Neural cell (in vitro differentiated cells): ENCODE measurements around the gene H1-8. TPM values are rescaled to one million over a fixed set of nuclear protein-coding genes. Genes with fewer than 3 reads are reported as not detected.

Experiments used
- H2AFZ ChIP-seq: fragments of 200-600, 300-800 bp; sonication (generic), shearing (Covaris generic); 2 replicates; pipeline ENCODE4 v1.6.0; 2014; ENCODE audit warnings: low read depth, mild to moderate bottlenecking, antibody characterized with exemption, low read length, moderate library complexity
- H3F3A ChIP-seq: fragments of 200-600 bp; shearing (Covaris generic); 2 replicates; pipeline ENCODE4 v1.6.1; 2016; ENCODE audit warnings: mild to moderate bottlenecking, moderate library complexity, mixed read lengths, antibody characterized with exemption, low read length; ENCODE audit not compliant: insufficient read depth, poor library complexity, severe bottlenecking
- H3K27ac ChIP-seq: fragments of 200-600, 300-800 bp; sonication (generic), shearing (Covaris generic); 2 replicates; pipeline ENCODE4 v1.5.1; 2014; ENCODE audit warnings: mild to moderate bottlenecking, low read length, moderate library complexity
- H3K27me3 ChIP-seq: fragments of 300-800, 200-600 bp; sonication (generic), shearing (Covaris generic); 2 replicates; pipeline ENCODE4 v1.6.0; 2014; ENCODE audit warnings: mild to moderate bottlenecking, low read depth, low read length, moderate library complexity; ENCODE audit not compliant: insufficient read depth
- H3K36me3 ChIP-seq: fragments of 300-800, 200-600 bp; sonication (generic), shearing (Covaris generic); 2 replicates; pipeline ENCODE4 v1.5.1; 2014; ENCODE audit warnings: mild to moderate bottlenecking, antibody characterized with exemption, low read length, moderate library complexity; ENCODE audit not compliant: insufficient read depth
- H3K4me2 ChIP-seq: fragments of 300-800, 200-600 bp; sonication (generic), shearing (Covaris generic); 2 replicates; pipeline ENCODE4 v1.6.0; 2014; ENCODE audit warnings: mild to moderate bottlenecking, low read length
- H3K4me3 ChIP-seq: fragments of 300-800, 200-600 bp; sonication (generic), shearing (Covaris generic); 2 replicates; pipeline ENCODE4 v1.5.1; 2014; ENCODE audit warnings: mild to moderate bottlenecking, low read length, moderate library complexity
- H3K79me2 ChIP-seq: fragments of 200-600 bp; shearing (Covaris generic); replicated peaks from 2 replicates; pipeline ENCODE4 v1.6.0; 2014; ENCODE audit warnings: mild to moderate bottlenecking, low read length, moderate library complexity; ENCODE audit not compliant: insufficient read depth
- H3K9ac ChIP-seq: fragments of 300-800, 200-600 bp; sonication (generic), shearing (Covaris generic); 2 replicates; pipeline ENCODE4 v1.6.1; 2016; ENCODE audit warnings: mild to moderate bottlenecking, low read length, mixed read lengths
- H3K9me2 ChIP-seq: fragments of 200-600 bp; shearing (Covaris generic); 2 replicates; pipeline ENCODE4 v1.6.1; 2016; ENCODE audit warnings: mild to moderate bottlenecking, low read length, mixed read lengths; ENCODE audit not compliant: insufficient read depth
- H3K9me3 ChIP-seq: fragments of 200-600, 300-800 bp; sonication (generic), shearing (Covaris generic); 2 replicates; pipeline ENCODE4 v1.6.1; 2016; ENCODE audit warnings: mild to moderate bottlenecking, mixed run types, low read length, moderate library complexity, mixed read lengths
- H4K20me1 ChIP-seq: fragments of 200-600 bp; shearing (Covaris generic); 2 replicates; pipeline ENCODE4 v1.6.1; 2016; ENCODE audit warnings: mild to moderate bottlenecking, mixed run types; ENCODE audit not compliant: insufficient read depth
- EP300 ChIP-seq: fragments of 450-650 bp; conservative IDR thresholded peaks from 2 replicates; pipeline ENCODE4 v1.6.1; 2014; ENCODE audit warnings: antibody characterized with exemption, mild to moderate bottlenecking, moderate library complexity; ENCODE audit not compliant: poor library complexity, severe bottlenecking
- EZH2 ChIP-seq: fragments of 200-600, 300-800 bp; shearing (Covaris generic), sonication (generic); IDR thresholded peaks from 2 replicates; pipeline ENCODE4 v1.6.1; 2014; ENCODE audit warnings: antibody characterized with exemption, low read length, borderline replicate concordance, mild to moderate bottlenecking; ENCODE audit not compliant: insufficient read depth, poor library complexity, severe bottlenecking
- MXI1 ChIP-seq: fragments of 450-650 bp; conservative IDR thresholded peaks from 2 replicates; pipeline ENCODE4 v1.6.1; 2014; ENCODE audit warnings: antibody characterized with exemption, mild to moderate bottlenecking; ENCODE audit not compliant: poor library complexity, severe bottlenecking
- POLR2AphosphoS5 ChIP-seq: IDR thresholded peaks from 2 replicates; pipeline ENCODE4 v1.6.1; 2012
- RAD21 ChIP-seq: fragments of 450-650 bp; conservative IDR thresholded peaks from 2 replicates; pipeline ENCODE4 v1.6.1; 2014; ENCODE audit warnings: antibody characterized with exemption, mild to moderate bottlenecking, moderate library complexity
- REST ChIP-seq: IDR thresholded peaks from 2 replicates; pipeline ENCODE4 v1.6.1; 2012; ENCODE audit warnings: borderline replicate concordance
- SMC3 ChIP-seq: fragments of 450-650 bp; conservative IDR thresholded peaks from 2 replicates; pipeline ENCODE4 v1.6.1; 2014; ENCODE audit warnings: antibody characterized with exemption, mild to moderate bottlenecking, moderate library complexity; ENCODE audit not compliant: poor library complexity
- TAF1 ChIP-seq: IDR thresholded peaks from 2 replicates; pipeline ENCODE4 v1.6.1; 2012; ENCODE audit warnings: low read depth
- polyA plus RNA-seq: library from polyadenylated mRNA; depleted of rRNA; stranded (reverse); fragments of >200 nt; gene quantifications from 2 replicates; pipeline ENCODE4 v1.2.3, GENCODE V29; 2014
- TF ChIP-seq, protein P1 (sequence below): fragments of 450-650 bp; IDR thresholded peaks from 2 replicates; pipeline ENCODE4 v1.5.1; 2014; ENCODE audit warnings: antibody characterized with exemption, mild to moderate bottlenecking, moderate library complexity; ENCODE audit not compliant: poor library complexity, severe bottlenecking

The H1-8 gene
- polyA plus RNA-seq, 1 donor from 2014 or later, result not detected

- no peaks in the 10 kb centered on the region for H3K9me3 ChIP-seq
- TF ChIP-seq, protein P1, sequence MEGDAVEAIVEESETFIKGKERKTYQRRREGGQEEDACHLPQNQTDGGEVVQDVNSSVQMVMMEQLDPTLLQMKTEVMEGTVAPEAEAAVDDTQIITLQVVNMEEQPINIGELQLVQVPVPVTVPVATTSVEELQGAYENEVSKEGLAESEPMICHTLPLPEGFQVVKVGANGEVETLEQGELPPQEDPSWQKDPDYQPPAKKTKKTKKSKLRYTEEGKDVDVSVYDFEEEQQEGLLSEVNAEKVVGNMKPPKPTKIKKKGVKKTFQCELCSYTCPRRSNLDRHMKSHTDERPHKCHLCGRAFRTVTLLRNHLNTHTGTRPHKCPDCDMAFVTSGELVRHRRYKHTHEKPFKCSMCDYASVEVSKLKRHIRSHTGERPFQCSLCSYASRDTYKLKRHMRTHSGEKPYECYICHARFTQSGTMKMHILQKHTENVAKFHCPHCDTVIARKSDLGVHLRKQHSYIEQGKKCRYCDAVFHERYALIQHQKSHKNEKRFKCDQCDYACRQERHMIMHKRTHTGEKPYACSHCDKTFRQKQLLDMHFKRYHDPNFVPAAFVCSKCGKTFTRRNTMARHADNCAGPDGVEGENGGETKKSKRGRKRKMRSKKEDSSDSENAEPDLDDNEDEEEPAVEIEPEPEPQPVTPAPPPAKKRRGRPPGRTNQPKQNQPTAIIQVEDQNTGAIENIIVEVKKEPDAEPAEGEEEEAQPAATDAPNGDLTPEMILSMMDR, result no peak
- no peak overlapping the region for H3K4me2 ChIP-seq
- no peaks in the 10 kb centered on the region for H3K27me3 ChIP-seq
- H3K36me3 ChIP-seq, result no peaks in the 10 kb centered on the region
- H3K4me3 ChIP-seq, result no peak overlapping the region
- H3F3A ChIP-seq, result no peaks in the 10 kb centered on the region
- H3K9ac ChIP-seq, result no peak overlapping the region
- no peaks in the 10 kb centered on the region for H4K20me1 ChIP-seq
- H3K27ac ChIP-seq, result no peak overlapping the region
- no peaks in the 10 kb centered on the region for H3K79me2 ChIP-seq
- no peaks in the 10 kb centered on the region for H3K9me2 ChIP-seq
- H2AFZ ChIP-seq, result no peak overlapping the region
Measured at GRCh38 chr3:129598000-129598381, 55.0 kb downstream of the H1-8 start.

DNA sequence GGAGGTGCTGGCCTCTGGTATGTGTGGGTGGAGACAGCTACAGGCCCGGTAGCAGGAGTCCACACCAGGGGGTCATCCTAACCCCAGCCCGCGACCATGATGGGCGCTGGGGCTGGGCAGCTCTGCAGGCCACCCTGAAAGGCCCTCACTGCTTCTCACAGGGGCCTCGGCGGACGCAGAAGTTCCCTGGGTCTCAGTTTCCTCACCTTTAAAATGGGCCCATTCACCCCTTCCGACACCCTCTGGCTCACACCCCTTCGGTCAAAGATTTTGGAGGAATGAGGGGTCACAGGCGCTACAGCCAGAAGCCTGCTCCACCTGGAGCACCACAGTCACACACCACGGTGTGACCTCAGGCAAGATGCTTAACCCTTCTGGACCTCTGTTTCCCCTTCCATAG is 55.5 kb downstream of the H1-8 start:
- Histone ChIP-seq H3K9me3 (no peaks in the 10 kb centered on the region), H3K79me2 (no peaks in the 10 kb centered on the region), H3K9ac (no peak overlapping the region), H2AFZ (no peak overlapping the region), H3K27ac (no peak overlapping the region), H3K4me3 (no peak overlapping the region), H3F3A (no peaks in the 10 kb centered on the region), H3K27me3 (peaks cover 5% of the 10 kb centered on the region), H3K4me2 (no peak overlapping the region), H3K9me2 (no peaks in the 10 kb centered on the region), H3K36me3 (no peaks in the 10 kb centered on the region), H4K20me1 (no peaks in the 10 kb centered on the region)
- TF ChIP-seq MXI1 (no peak), POLR2AphosphoS5 (no peak), TAF1 (no peak), EP300 (no peak), RAD21 (no peak), EZH2 (no peak), SMC3 (no peak), REST (no peak)
- TF ChIP-seq, protein P1, result no peak
